Ovary (tissue), 9 donors: ENCODE data around the gene CD3E. TPM values are rescaled to one million over a fixed set of nuclear protein-coding genes. Genes with fewer than 3 reads are reported as not detected.

Source experiments
- DNase-seq, 5 donors: peaks; one replicate each; pipeline ENCODE4 v3.0.0-alpha.2; 2019 to 2020
- H3K27ac ChIP-seq, 2 donors: fragments of 200-600 bp; one replicate each; pipeline versions ENCODE4 v1.5.1 to v1.8.0; 2019 to 2022
- H3K27me3 ChIP-seq: fragments of 200-600 bp; one replicate; pipeline ENCODE4 v1.8.0; 2022
- H3K36me3 ChIP-seq: fragments of 200-600 bp; sonication (generic); one replicate; pipeline ENCODE4 v1.5.1; 2019
- H3K4me1 ChIP-seq: one replicate; pipeline ENCODE4 v1.8.1; 2013; ENCODE audit warnings: mild to moderate bottlenecking, moderate library complexity; ENCODE audit not compliant: insufficient read depth
- H3K4me3 ChIP-seq: fragments of 200-600 bp; sonication (generic); one replicate; pipeline ENCODE4 v1.5.1; 2017
- H3K9me3 ChIP-seq, 2 donors: fragments of 200-600 bp in 1 of 2; sonication (generic) in 1 of 2; one replicate each; pipeline versions ENCODE4 v1.5.1 to v1.8.1; 2013 to 2019; ENCODE audit warnings: mild to moderate bottlenecking in 1 of 2, moderate library complexity in 1 of 2
- CTCF ChIP-seq, 3 donors: fragments of 450-650 bp in 2 of 3; fragments of 200-600 bp in 1 of 3; IDR thresholded peaks; one replicate each; pipeline versions ENCODE4 v1.5.1 to v1.8.0; 2016 to 2022; ENCODE audit warnings: antibody characterized with exemption in 3 of 3, mild to moderate bottlenecking in 1 of 3
- EP300 ChIP-seq: sonication (generic); formaldehyde crosslinking; IDR thresholded peaks from one replicate; pipeline ENCODE4 v1.6.1; 2017; ENCODE audit warnings: antibody characterized with exemption
- POLR2A ChIP-seq: fragments of 450-650 bp; IDR thresholded peaks from one replicate; pipeline ENCODE4 v1.6.1; 2017; ENCODE audit warnings: antibody characterized with exemption, mild to moderate bottlenecking, moderate library complexity
- WGBS, 3 donors: extraction: QIAGEN DNeasy Blood & Tissue Kit in 1 of 3; methylation state at CpG; one replicate each; pipeline versions ENCODE4 v1.1.5 to v1.1.7; 2013 to 2017; 5-methylcytosine and 5-hydroxymethylcytosine counted together
- intact Hi-C, 4 donors: fragments of 100-400 bp; cut with DNase I; formaldehyde crosslinking; loops; one replicate each; pipeline versions ENCODE4 v1.11.0 to v1.15.1; 2022 to 2023
- polyA plus RNA-seq, 2 donors: library from polyadenylated mRNA; stranded (reverse); fragments of 200-250 nt in 1 of 2; fragments of 350-450 nt in 1 of 2; fragmentation: Illumina TruSeq in 1 of 2; extraction: RNeasy Lipid Tissue Mini Kit (QIAGEN cat#74804) in 1 of 2; gene quantifications; one replicate each; pipeline ENCODE4 v1.2.3, GENCODE V29; 2013 to 2014
- total RNA-seq, 7 donors: library from RNA; depleted of rRNA in 2 of 7; stranded (reverse); fragments of >200 nt in 2 of 7; fragmentation: NEBNext Ultra II Directional in 3 of 7; extraction: Animal tissue kit (Norgen Biotek cat#: 25700) in 3 of 7; gene quantifications; one replicate each; pipeline versions ENCODE4 v1.1.0 to v1.2.4, GENCODE V29; 2016 to 2023
- donor health status: DM: no; HTN: no; CAD: no; lungs with moderate emphysema.
- donor health status: DM: no; HTN: no; CAD: no.
- donor health status: Bipolar disorder and iron deficiency.
- donor health status: DM: yes; HTN: yes; CAD: no.
- donor health status: DM: no; HTN: no; CAD: no.
- donor health status: DM: yes; HTN: yes; CAD: no.

The CD3E gene
- total and polyA plus RNA-seq, 9 donors: 0.36 to 11.0 (median 0.80) TPM; not detected in 1

GRCh38 chr11:118340449-118340848, 35.9 kb downstream of the CD3E start:
- Histone ChIP-seq H3K36me3 (no peaks in the 10 kb centered on the region), H3K9me3 (no peaks in the 10 kb centered on the region), H3K27me3 (no peaks in the 10 kb centered on the region), H3K4me1 (no peaks in the 10 kb centered on the region), H3K27ac (no peak overlapping the region), H3K4me3 (no peak overlapping the region)
- intact Hi-C loops: no loop called here
- no peak for TF ChIP-seq POLR2A
- no peak for DNase-seq
- 76 to 92% (median 84%) methylated on average over 3 of the region's 3 CpGs for WGBS, 3 donors

- no peak overlapping the region for H3K4me3 ChIP-seq
- 82 to 93% (median 89%) methylated on average over 3 of the region's 3 CpGs for WGBS, 3 donors
- DNase-seq: no peak
- H3K27ac ChIP-seq: no peak overlapping the region
- no peak for TF ChIP-seq EP300
- no peak for TF ChIP-seq CTCF (IDR thresholded peaks at IDR 0.05)
- TF ChIP-seq POLR2A: no peak
- H3K9me3 ChIP-seq: no peaks in the 10 kb centered on the region
- no peaks in the 10 kb centered on the region for H3K36me3 ChIP-seq
- intact Hi-C loops: no loop called here
- H3K27me3 ChIP-seq: no peaks in the 10 kb centered on the region
- H3K4me1 ChIP-seq: no peaks in the 10 kb centered on the region
Measured at GRCh38 chr11:118341261-118341660, 36.7 kb downstream of the CD3E start.

GRCh38 chr11:118341815-118342489, 37.4 kb downstream of the CD3E start:
- TF ChIP-seq EP300: no peak
- TF ChIP-seq POLR2A: no peak
- no peak for TF ChIP-seq CTCF (IDR thresholded peaks at IDR 0.05)
- Histone ChIP-seq H3K27me3 (no peaks in the 10 kb centered on the region), H3K36me3 (no peaks in the 10 kb centered on the region), H3K9me3 (no peaks in the 10 kb centered on the region), H3K27ac (no peak overlapping the region), H3K4me1 (no peaks in the 10 kb centered on the region), H3K4me3 (no peak overlapping the region)
- no peak for DNase-seq
- WGBS, 3 donors: 77 to 82% (median 80%) methylated on average over 5 of the region's 5 CpGs
- intact Hi-C loops: no loop called here

DNA sequence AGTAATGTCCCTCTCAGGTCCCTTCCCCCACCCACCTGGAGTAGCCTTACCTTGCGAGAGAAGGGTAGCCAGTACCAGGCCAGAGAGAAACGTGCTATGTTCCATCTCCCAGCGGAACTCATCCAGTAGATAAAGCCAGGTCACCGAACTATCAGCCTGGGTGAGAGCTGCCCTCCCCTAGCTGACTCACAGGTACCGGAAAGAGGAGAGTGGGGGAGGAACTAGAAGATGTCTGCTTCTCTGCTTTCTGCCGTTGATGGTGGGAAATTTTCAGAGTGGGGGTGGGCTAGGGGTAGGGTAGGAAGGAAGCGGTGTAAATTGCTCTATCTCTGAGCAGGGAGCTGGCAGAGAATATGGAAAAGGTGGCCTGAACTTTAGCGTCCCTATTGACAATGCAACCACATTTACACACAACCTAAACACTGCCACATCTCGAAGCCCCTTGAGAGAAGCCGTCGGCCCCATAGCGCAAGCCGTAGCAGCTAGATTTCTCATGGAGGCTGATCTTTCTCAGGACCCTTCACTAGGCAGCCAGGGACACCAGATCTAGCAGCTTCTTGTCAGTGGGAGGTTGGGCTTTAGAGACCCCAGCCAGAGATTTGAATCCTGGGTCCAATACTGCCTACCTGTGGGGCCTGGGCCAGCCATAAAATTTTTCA, 38.1 kb downstream of the CD3E start, which contains the start of gene CD3D:
Gene CD3D (minus strand): TSS at position 203 of the 659 bp plus-strand sequence. CDS start 98 bp downstream, at position 105.
- Histone ChIP-seq H3K4me1 (no peaks in the 10 kb centered on the region), H3K4me3 (no peak within 1 kb of the TSS), H3K27ac (no peak within 1 kb of the TSS), H3K9me3 (no peaks in the 10 kb centered on the region), H3K36me3 (no peaks in the 10 kb centered on the region), H3K27me3 (no peaks in the 10 kb centered on the region)
- intact Hi-C loops: no loop called here
- TF ChIP-seq EP300 (no peak), POLR2A (no peak), CTCF (IDR thresholded peaks at IDR 0.05) (no peak)
- no peak for DNase-seq
- WGBS, 3 donors: 65 to 69% (median 67%) methylated on average over 13 of the region's 13 CpGs

- TF ChIP-seq POLR2A (no peak), CTCF (IDR thresholded peaks at IDR 0.05) (no peak), EP300 (no peak)
- WGBS, 3 donors: 66 to 74% (median 70%) methylated on average over 9 of the region's 9 CpGs
- Histone ChIP-seq H3K4me3 (no peak overlapping the region), H3K9me3 (no peaks in the 10 kb centered on the region), H3K36me3 (no peaks in the 10 kb centered on the region), H3K27ac (no peak overlapping the region), H3K4me1 (no peaks in the 10 kb centered on the region), H3K27me3 (no peaks in the 10 kb centered on the region)
- intact Hi-C loops: no loop called here
- no peak for DNase-seq
Measured at GRCh38 chr11:118343248-118343647, 38.7 kb downstream of the CD3E start.
